ENCODE data around the gene CHST13.
"Not testable (repeated sequence)": the region's sequence is repeated elsewhere in the genome, so short reads cannot be mapped to it uniquely, and the experiment has no call there.

The CHST13 gene

DNA sequence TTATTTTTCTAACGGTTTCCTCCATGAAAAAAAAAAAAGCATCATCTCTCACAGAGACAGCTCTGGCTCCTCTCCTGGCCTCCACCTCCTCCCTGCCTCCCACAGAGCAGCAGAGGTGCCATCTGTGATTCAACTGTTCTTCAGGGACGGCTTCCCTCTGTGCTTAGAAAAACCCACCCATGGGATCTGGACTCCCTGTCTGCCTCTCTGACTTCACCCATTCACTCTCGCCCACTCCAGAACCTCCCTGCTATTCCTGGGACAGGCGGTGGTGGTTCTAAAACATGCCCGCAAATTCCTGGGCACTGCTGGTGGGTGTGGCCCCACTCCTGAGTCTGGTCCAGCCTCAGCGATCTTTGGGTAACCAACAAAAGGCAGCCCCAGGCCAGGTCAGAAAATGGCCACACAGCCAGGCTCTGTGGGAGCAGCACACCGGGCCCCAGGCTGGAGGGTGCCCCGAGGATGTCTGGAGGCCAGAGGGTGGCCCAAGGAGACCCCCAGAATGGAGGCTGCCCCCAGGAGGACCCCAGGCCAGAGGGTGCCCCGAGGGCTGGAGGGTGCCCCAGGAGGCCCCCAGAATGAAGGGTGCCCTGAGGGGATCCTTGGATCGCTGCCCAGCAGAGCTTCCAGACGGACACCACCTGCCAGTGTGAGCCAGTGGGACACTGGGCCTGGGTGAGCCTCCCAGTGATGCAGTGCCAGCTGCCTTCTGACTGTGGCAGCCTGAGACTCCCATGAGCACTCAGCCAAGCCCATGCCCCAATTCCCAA lies 2.6 kb upstream of the CHST13 start:
- Histone ChIP-seq H3K4me3 (no peak overlapping the region), H3K27ac (no peak overlapping the region)

DNA sequence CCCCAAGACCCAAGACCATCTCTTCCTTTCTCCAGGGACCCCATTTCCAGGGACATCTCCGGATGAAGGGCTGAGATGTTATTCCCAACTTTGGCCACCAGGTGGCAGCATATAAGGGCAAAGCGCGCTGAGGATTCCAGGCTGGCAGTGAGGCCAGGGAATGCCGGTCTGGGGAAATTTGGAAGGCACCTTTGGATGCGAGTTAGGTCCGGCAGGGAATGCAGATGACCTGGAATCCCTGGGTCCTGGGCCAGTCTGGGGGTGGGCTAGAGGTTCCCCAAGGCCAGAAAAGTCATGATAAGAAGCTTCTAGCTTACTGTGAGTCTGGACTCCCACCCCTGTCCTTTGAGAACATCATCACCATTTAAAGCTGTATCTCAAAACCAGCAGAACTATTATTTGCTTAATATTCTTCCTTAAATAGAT lies 1.6 kb upstream of the CHST13 start:
- H3K27ac ChIP-seq = no peak overlapping the region
- no peak overlapping the region for H3K4me3 ChIP-seq

GRCh38 chr3:126524429-126524988 lies 554 bp downstream of the CHST13 start:
- Histone ChIP-seq H3K27ac (peak overlapping the region in 6 of 21 experiments; percentile 3 to 58 (median 22)), H3K4me3 (peak overlapping the region in 6 of 7 experiments; percentile 24 to 45 (median 30))

DNA sequence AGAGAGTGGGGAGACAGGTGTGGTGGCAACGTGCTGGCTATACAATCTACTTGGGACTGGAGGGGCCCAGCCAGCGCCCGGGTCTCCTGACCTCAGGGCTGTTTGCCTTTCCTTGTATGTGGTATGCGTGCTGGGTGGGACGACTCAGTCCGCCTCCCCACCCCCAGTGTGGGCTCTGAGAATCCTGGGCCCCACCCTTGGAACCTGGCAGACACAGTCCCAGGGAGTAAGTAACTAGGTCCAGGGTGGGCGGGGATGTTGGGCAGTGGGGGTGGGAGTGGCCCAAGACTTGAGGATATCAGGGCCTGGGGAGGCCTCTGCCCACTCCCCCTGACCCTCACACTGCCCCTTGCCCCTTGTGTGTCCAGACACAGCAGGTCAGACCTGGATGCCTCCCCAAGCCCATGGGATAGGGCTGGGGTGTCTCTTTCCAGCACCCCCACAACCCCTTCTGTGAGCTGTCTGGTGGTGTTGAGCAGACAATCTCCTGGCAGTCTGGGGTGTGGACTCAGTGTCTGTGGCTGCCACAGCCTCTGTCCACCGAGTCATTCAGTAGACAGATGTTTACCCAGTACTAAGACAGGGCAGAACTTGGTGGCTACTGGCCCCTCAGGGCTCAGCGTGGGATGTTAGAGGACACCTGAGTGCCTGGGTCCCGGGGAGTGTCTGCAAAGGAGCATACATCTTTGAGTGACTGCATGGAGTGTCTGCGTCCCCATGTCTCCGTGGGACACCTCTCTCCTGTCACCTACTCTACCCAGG lies 1.3 kb downstream of the CHST13 start:
- no peak overlapping the region for H3K27ac ChIP-seq
- H3K4me3 ChIP-seq = peak overlapping the region in 2 of 7 experiments; percentile 24 to 27

- Histone ChIP-seq H3K27ac (no peak overlapping the region), H3K4me3 (no peak overlapping the region)
Measured at GRCh38 chr3:126525853-126526667, 2.1 kb downstream of the CHST13 start.

GRCh38 chr3:126526668-126527005 lies 2.7 kb downstream of the CHST13 start:
- Histone ChIP-seq H3K4me3 (no peak overlapping the region), H3K27ac (no peak overlapping the region)

- H3K27ac ChIP-seq = no peak overlapping the region
- H3K4me3 ChIP-seq = no peak overlapping the region
Measured at GRCh38 chr3:126527006-126527405, 3.1 kb downstream of the CHST13 start.

- Histone ChIP-seq H3K4me3 (no peak overlapping the region), H3K27ac (no peak overlapping the region)
Measured at GRCh38 chr3:126527455-126528211, 3.7 kb downstream of the CHST13 start.

DNA sequence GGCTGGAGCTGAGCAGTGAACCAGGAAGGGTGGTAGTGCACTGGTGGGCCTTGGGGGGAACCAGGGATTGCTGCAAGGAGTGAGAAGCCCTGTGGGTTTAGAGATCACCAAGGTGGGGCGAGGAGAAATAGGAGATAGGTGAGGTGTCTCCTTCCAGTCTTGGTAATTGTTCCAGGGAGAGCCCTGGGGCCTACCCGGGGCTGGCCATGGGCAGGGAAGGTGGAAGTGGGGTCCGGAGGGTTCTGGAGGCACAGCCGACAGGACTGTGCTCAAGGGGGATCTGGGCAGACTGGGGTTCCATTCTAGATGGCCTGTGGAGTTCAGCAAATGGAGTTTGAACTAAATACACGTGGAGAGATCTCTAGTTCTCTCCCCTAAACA lies 4.5 kb downstream of the CHST13 start:
- Histone ChIP-seq H3K4me3 (no peak overlapping the region), H3K27ac (no peak overlapping the region)

DNA sequence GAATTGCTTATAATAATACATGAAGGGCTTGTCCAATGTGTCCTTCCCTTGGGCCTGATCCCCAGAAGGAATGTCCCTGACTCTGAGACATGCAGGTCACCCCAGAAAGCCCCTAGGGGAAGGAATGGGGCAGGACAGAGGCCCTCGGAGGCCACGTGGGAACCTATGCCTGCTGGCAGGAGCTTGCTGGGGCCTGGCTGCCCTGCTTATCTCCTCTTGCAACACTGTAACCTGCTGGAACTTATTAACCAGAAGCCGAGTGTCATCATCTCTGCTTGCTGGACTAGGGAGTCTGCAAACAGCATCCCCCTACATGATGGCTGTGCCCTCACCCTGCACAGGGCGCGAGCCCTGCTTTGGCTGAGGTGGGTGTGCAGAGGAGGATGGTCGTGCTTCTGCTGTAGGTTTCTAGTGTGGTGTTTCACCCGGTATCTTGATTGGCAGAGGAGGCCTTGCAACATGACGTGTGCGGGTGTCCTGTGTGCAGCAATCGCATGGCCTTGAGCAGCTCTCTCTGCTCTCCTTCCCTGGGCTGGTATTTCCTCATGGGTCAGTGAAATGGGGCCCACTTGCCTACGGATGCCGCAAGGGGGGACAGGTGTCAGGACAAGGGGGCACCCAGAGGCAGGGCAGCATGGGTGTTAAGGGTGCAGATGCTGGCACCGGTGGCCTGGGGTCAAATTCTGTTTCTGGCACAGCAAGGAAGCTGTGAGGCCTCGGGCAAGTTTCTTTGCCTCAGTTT lies 5.0 kb downstream of the CHST13 start:
- Histone ChIP-seq H3K27ac (no peak overlapping the region), H3K4me3 (no peak overlapping the region)

- H3K4me3 ChIP-seq = no peak overlapping the region
- H3K27ac ChIP-seq = peak overlapping the region in 6 of 21 experiments; percentile 14 to 64 (median 41)
Measured at GRCh38 chr3:126529585-126530170, 5.7 kb downstream of the CHST13 start.

GRCh38 chr3:126530171-126531050 lies 6.5 kb downstream of the CHST13 start:
- Histone ChIP-seq H3K27ac (peak overlapping the region in 10 of 21 experiments; percentile 8 to 64 (median 28)), H3K4me3 (no peak overlapping the region)

- H3K27ac ChIP-seq = peak overlapping the region in 5 of 21 experiments; percentile 8 to 64 (median 33)
- no peak overlapping the region for H3K4me3 ChIP-seq
Measured at GRCh38 chr3:126531051-126531330, 7.0 kb downstream of the CHST13 start.

DNA sequence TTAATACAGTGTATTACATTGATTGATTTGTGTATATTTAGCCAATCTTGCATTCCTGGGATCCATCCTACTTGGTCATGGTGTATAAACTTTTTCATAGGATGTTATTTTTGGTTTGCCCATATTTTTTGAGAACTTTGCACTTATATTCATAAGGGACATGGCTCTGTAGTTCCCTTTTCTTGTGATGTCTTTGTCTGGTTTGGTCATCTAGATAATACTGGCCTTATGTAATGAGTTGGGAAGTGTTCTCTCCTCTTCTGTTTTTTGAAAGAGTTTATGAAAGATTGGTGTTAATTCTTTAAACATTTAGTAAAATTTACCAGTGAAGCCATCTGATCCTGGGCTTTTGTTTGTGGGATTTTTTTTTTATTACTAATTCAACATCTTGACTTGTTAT lies 9.6 kb downstream of the CHST13 start:
- no peak overlapping the region for H3K27ac ChIP-seq
- no peak overlapping the region for H3K4me3 ChIP-seq

GRCh38 chr3:126534716-126535115 lies 10.8 kb downstream of the CHST13 start:
- not testable (repeated sequence) for H3K4me3 ChIP-seq, H3K27ac ChIP-seq

- Histone ChIP-seq H3K4me3 (no peak overlapping the region), H3K27ac (no peak overlapping the region)
Measured at GRCh38 chr3:126535636-126536035, 11.7 kb downstream of the CHST13 start.

- Histone ChIP-seq H3K27ac (no peak overlapping the region), H3K4me3 (no peak overlapping the region)
Measured at GRCh38 chr3:126536126-126536525, 12.2 kb downstream of the CHST13 start.

Data from skin epidermis (tissue), 12 donors.